RCC 7860 (cell line): ENCODE data around the gene PDXK.

Experiments
- DNase-seq: peaks from one replicate; pipeline ENCODE4 v3.0.0-alpha.2; 2015; ENCODE audit warnings: low spot score
- FAIRE-seq: peaks from 2 replicates; lab custom pipeline; 2012; peaks lifted over from hg19 to GRCh38; lab: Jason Lieb, UNC

PDXK gene

GRCh38 chr21:43739621-43740435 is 20.9 kb downstream of the PDXK start:
- no peak for FAIRE-seq
- no peak for DNase-seq

GRCh38 chr21:43740497-43741156 is 21.7 kb downstream of the PDXK start:
- no peak for FAIRE-seq
- DNase-seq, result no peak

GRCh38 chr21:43741423-43742096 is 22.6 kb downstream of the PDXK start:
- no peak for DNase-seq
- FAIRE-seq, result no peak

GRCh38 chr21:43743947-43744346 is 25.0 kb downstream of the PDXK start:
- FAIRE-seq, result no peak

GRCh38 chr21:43744725-43745124 is 25.8 kb downstream of the PDXK start:
- DNase-seq, result no peak
- FAIRE-seq, result no peak

More at GRCh38 chr21:43743947-43744346, 25.0 kb downstream of the PDXK start:
- no peak for DNase-seq

- FAIRE-seq (no peak), DNase-seq (no peak)
Measured at GRCh38 chr21:43745772-43746517, 27.0 kb downstream of the PDXK start.

GRCh38 chr21:43748622-43749021 is 29.7 kb downstream of the PDXK start:
- DNase-seq, result no peak
- FAIRE-seq, result no peak

- FAIRE-seq, result no peak
Measured at GRCh38 chr21:43749651-43750262, 30.8 kb downstream of the PDXK start.

GRCh38 chr21:43750339-43751033 is 31.6 kb downstream of the PDXK start:
- no peak for FAIRE-seq

More at GRCh38 chr21:43749651-43750262, 30.8 kb downstream of the PDXK start:
- DNase-seq, result no peak

GRCh38 chr21:43751955-43752591 is 33.1 kb downstream of the PDXK start:
- DNase-seq (no peak), FAIRE-seq (no peak)

More at GRCh38 chr21:43750339-43751033, 31.6 kb downstream of the PDXK start:
- no peak for DNase-seq

- no peak for DNase-seq
- FAIRE-seq, result no peak
Measured at GRCh38 chr21:43752758-43753438, 34.0 kb downstream of the PDXK start.

- no peak for FAIRE-seq
Measured at GRCh38 chr21:43753439-43753799, 34.5 kb downstream of the PDXK start.

GRCh38 chr21:43754948-43755781 is 36.2 kb downstream of the PDXK start:
- FAIRE-seq, result no peak
- DNase-seq, result no peak

More at GRCh38 chr21:43753439-43753799, 34.5 kb downstream of the PDXK start:
- DNase-seq, result no peak

GRCh38 chr21:43755820-43756594 is 37.1 kb downstream of the PDXK start:
- FAIRE-seq (no peak), DNase-seq (no peak)

- FAIRE-seq (no peak), DNase-seq (no peak)
Measured at GRCh38 chr21:43757601-43758000, 38.7 kb downstream of the PDXK start.

GRCh38 chr21:43758111-43758641 is 39.2 kb downstream of the PDXK start:
- FAIRE-seq (no peak), DNase-seq (no peak)

- DNase-seq (no peak), FAIRE-seq (no peak)
Measured at GRCh38 chr21:43758811-43759210, 39.9 kb downstream of the PDXK start.
